NT2/D1 (cell line): Measurements from ENCODE around the gene PLPP7.

Experiments used
- DNase-seq: peaks from one replicate; pipeline ENCODE4 v3.0.0-alpha.2; 2011; ENCODE audit warnings: low read depth, low spot score
- H3K27me3 ChIP-seq: 2 replicates; pipeline ENCODE4 v1.6.0; 2011; ENCODE audit warnings: mild to moderate bottlenecking; ENCODE audit not compliant: insufficient read length, insufficient read depth
- H3K36me3 ChIP-seq: 2 replicates; pipeline ENCODE4 v1.6.1; 2011; ENCODE audit warnings: mild to moderate bottlenecking, low read length, mixed read lengths; ENCODE audit not compliant: insufficient read depth, insufficient read length
- H3K4me1 ChIP-seq: 2 replicates; pipeline ENCODE4 v1.5.1; 2011; ENCODE audit not compliant: insufficient read depth, insufficient read length
- H3K4me3 ChIP-seq: 2 replicates; pipeline ENCODE4 v1.5.1; 2011; ENCODE audit warnings: low read depth; ENCODE audit not compliant: insufficient read length
- H3K9ac ChIP-seq: 2 replicates; pipeline ENCODE4 v1.6.0; 2011; ENCODE audit warnings: low read depth; ENCODE audit not compliant: insufficient read length
- H3K9me3 ChIP-seq: 2 replicates; pipeline ENCODE4 v1.5.1; 2011; ENCODE audit warnings: mild to moderate bottlenecking, low read length; ENCODE audit not compliant: insufficient read depth
- SUZ12 ChIP-seq: IDR thresholded peaks from 2 replicates; pipeline ENCODE4 v1.6.1; 2011; ENCODE audit not compliant: insufficient read length, insufficient read depth; ENCODE audit errors: extremely low read depth
- YY1 ChIP-seq: IDR thresholded peaks from 2 replicates; pipeline ENCODE4 v1.6.1; 2011; ENCODE audit not compliant: insufficient read length, insufficient read depth
- ZNF274 ChIP-seq: IDR thresholded peaks from 2 replicates; pipeline ENCODE4 v1.6.1; 2011; ENCODE audit warnings: mild to moderate bottlenecking, low read depth, low read length

Gene PLPP7

DNA sequence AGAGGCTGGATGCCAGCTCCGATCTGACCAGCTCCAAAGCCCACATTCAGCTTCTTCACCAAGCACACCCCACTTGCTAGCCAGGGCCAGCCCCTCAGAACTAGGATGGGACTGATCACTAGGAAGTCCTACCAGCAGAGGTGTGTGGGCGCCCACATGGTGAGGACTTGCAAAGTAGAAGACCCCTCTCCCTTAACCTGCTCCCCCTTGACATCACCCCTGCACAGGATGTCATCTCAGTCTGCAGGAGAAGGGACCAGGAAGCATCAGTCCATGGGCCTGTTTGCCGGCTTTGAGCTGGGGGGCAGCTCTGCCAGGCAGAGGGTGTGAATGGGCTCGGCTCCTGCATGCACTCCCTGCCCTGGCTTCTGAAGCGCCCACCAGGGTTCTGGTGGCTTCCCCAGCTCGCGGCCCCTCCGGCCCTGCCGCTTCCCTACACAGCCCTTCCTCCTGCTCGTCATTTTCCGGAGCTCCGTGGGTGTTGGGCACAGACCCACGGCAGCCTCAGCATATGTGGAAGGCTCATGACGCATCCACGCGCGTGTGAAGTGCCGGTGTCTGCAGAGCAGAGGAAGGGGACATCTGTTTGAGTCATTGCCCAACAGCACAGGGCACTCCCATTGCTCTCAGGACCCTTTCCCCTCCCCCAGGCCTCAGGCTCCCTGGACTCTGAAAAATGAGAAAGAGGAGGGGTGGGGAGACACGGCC, 9.5 kb upstream of the PLPP7 start:
- TF ChIP-seq YY1 (no peak), ZNF274 (no peak), SUZ12 (no peak)
- no peak for DNase-seq
- no peaks in the 10 kb centered on the region for H3K36me3 ChIP-seq
- peaks cover 25% of the 10 kb centered on the region for H3K4me1 ChIP-seq
- no peak overlapping the region for H3K4me3 ChIP-seq
- peaks cover 37% of the 10 kb centered on the region for H3K27me3 ChIP-seq
- H3K9ac ChIP-seq = peak overlapping the region; percentile 28
- H3K9me3 ChIP-seq = no peaks in the 10 kb centered on the region

DNA sequence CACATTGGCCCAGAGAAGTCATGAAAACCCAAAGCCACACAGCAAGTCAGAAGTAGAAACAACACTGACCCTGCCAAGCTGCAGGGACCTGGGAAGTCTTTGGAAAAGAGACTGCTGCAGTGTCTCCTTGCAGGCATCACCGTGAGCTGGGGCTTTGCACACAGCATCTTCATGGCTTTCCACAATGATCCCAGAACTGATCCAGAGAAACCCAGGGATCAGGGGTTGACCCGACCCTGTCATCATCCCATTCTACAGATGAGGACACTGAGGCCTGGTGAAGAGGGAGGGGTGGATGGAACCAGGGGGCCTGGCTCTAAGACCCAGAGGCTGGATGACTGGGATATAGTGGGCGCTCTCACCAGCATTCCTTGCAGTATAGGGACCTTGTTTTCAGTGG, 8.9 kb upstream of the PLPP7 start:
- H3K4me1 ChIP-seq = peaks cover 22% of the 10 kb centered on the region
- peaks cover 30% of the 10 kb centered on the region for H3K27me3 ChIP-seq
- H3K9ac ChIP-seq = no peak overlapping the region
- no peak overlapping the region for H3K4me3 ChIP-seq
- no peaks in the 10 kb centered on the region for H3K9me3 ChIP-seq
- DNase-seq = no peak
- no peak for TF ChIP-seq YY1
- no peak for TF ChIP-seq ZNF274
- no peak for TF ChIP-seq SUZ12
- no peaks in the 10 kb centered on the region for H3K36me3 ChIP-seq

- TF ChIP-seq SUZ12 (no peak), ZNF274 (no peak), YY1 (no peak)
- Histone ChIP-seq H3K4me3 (no peak overlapping the region), H3K27me3 (peaks cover 24% of the 10 kb centered on the region), H3K9me3 (no peaks in the 10 kb centered on the region), H3K9ac (no peak overlapping the region), H3K4me1 (peaks cover 17% of the 10 kb centered on the region), H3K36me3 (no peaks in the 10 kb centered on the region)
- no peak for DNase-seq
Measured at GRCh38 chr9:131281119-131281965, 8.2 kb upstream of the PLPP7 start.

- H3K9ac ChIP-seq = peak overlapping the region; percentile 71
- no peak for DNase-seq
- peak overlapping the region; percentile 22 for H3K4me3 ChIP-seq
- peaks cover 17% of the 10 kb centered on the region for H3K4me1 ChIP-seq
- TF ChIP-seq ZNF274 = no peak
- no peak for TF ChIP-seq YY1
- no peak for TF ChIP-seq SUZ12
- no peaks in the 10 kb centered on the region for H3K9me3 ChIP-seq
- H3K27me3 ChIP-seq = peaks cover 22% of the 10 kb centered on the region
- H3K36me3 ChIP-seq = no peaks in the 10 kb centered on the region
Measured at GRCh38 chr9:131282175-131282574, 7.3 kb upstream of the PLPP7 start.

GRCh38 chr9:131282688-131283422, 6.7 kb upstream of the PLPP7 start:
- TF ChIP-seq ZNF274 = no peak
- no peak for TF ChIP-seq SUZ12
- no peak for TF ChIP-seq YY1
- Histone ChIP-seq H3K9me3 (no peaks in the 10 kb centered on the region), H3K36me3 (no peaks in the 10 kb centered on the region), H3K27me3 (peaks cover 22% of the 10 kb centered on the region), H3K9ac (peak overlapping the region; percentile 71), H3K4me3 (peak overlapping the region; percentile 22), H3K4me1 (peaks cover 19% of the 10 kb centered on the region)
- DNase-seq = peak; percentile 52

DNA sequence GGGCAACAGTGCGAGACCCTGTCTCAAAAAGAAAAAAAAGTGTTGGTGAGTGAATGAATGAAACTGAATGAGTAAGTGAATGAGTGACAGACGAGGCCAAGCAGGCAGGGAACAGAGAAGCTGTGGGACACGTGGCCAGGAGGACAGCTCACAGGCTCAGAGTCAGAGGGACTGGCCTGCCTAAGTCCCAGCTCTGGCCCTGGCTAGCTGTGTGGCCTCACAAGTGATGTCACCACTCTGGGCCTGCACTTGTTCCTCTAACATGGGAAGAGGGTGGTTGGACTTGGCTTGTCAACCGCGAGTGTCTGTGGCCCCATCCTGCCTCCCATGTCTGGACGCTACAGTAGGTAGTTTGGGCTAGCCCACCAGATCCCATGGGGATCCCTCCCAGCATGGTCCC, 4.7 kb upstream of the PLPP7 start:
- Histone ChIP-seq H3K27me3 (peaks cover 22% of the 10 kb centered on the region), H3K9me3 (no peaks in the 10 kb centered on the region), H3K36me3 (no peaks in the 10 kb centered on the region), H3K9ac (no peak overlapping the region), H3K4me3 (no peak overlapping the region), H3K4me1 (peaks cover 18% of the 10 kb centered on the region)
- DNase-seq = no peak
- TF ChIP-seq ZNF274 (no peak), YY1 (no peak), SUZ12 (no peak)

DNA sequence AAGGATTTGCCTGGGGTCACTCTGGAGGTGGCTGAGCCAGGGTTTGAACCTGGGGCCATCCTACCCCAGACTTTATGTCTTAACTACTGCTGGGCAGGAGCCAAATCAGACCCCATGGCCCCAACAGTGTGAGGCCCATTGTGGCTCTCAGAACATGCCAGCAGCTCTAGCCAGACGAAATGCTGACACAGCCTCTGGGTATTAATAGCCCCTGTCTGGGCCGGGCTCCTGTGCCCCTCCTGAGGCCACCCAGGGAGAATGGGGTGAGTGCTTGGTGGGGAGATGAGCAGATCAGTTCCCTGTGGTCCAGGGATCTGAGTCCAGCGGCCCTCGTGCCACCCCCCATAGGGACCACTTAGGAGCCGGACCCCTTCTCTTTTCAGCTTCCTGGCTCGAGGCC, 2.2 kb upstream of the PLPP7 start:
- Histone ChIP-seq H3K27me3 (peaks cover 9% of the 10 kb centered on the region), H3K4me1 (peaks cover 21% of the 10 kb centered on the region), H3K4me3 (no peak overlapping the region), H3K36me3 (no peaks in the 10 kb centered on the region), H3K9ac (no peak overlapping the region), H3K9me3 (no peaks in the 10 kb centered on the region)
- DNase-seq = no peak
- no peak for TF ChIP-seq ZNF274
